Neural crest cell (in vitro differentiated cells): ENCODE measurements around the gene NME3. TPM values are rescaled to one million over a fixed set of nuclear protein-coding genes. Genes with fewer than 3 reads are reported as not detected.
A peak's percentile ranks its signal among the peaks of the same experiment; 100 is the strongest.

Source experiments
- DNase-seq: peaks from one replicate; pipeline ENCODE4 v3.0.0; 2021; ENCODE audit warnings: low read depth, mixed read lengths, low spot score
- H3K27ac Mint-ChIP-seq: one replicate; pipeline ENCODE4 v1.8.0; 2021; ENCODE audit warnings: mild to moderate bottlenecking, mixed read lengths; ENCODE audit not compliant: unreplicated experiment
- H3K27me3 Mint-ChIP-seq: 2 replicates; pipeline ENCODE4 v1.8.0; 2021; ENCODE audit warnings: low read depth, mild to moderate bottlenecking, mixed read lengths
- H3K36me3 Mint-ChIP-seq: 2 replicates; pipeline ENCODE4 v1.8.0; 2021; ENCODE audit warnings: low read depth, mild to moderate bottlenecking, mixed read lengths
- H3K4me1 Mint-ChIP-seq: 2 replicates; pipeline ENCODE4 v1.8.0; 2021; ENCODE audit warnings: mixed read lengths
- H3K4me3 Mint-ChIP-seq: one replicate; pipeline ENCODE4 v1.8.0; 2021; ENCODE audit warnings: mild to moderate bottlenecking, mixed read lengths
- H3K9me3 Mint-ChIP-seq: 2 replicates; pipeline ENCODE4 v1.8.0; 2021; ENCODE audit warnings: mixed read lengths
- CTCF ChIP-seq: fragments of 200-600 bp; sonication (generic); conservative IDR thresholded peaks from 2 replicates; pipeline ENCODE4 v1.5.0; 2021; ENCODE audit warnings: antibody characterized with exemption, mild to moderate bottlenecking
- microRNA-seq: library from miRNA; unstranded; fragments of <30 nt; microRNA quantifications from one replicate; pipeline ENCODE4, GENCODE V29; 2020
- total RNA-seq: library from RNA; stranded (reverse); gene quantifications from 2 replicates; pipeline ENCODE4 v1.2.1, GENCODE V29; 2021

NME3 gene
- total RNA-seq, 1 donor from 2014 or later = 35.0 TPM

- H3K36me3 Mint-ChIP-seq = peaks cover 5% of the 10 kb centered on the region
- H3K4me3 Mint-ChIP-seq = no peak overlapping the region
- no peaks in the 10 kb centered on the region for H3K9me3 Mint-ChIP-seq
- peak overlapping the region; percentile 3 for H3K27ac Mint-ChIP-seq
- H3K27me3 Mint-ChIP-seq = no peaks in the 10 kb centered on the region
- no peak for DNase-seq
- peaks cover 12% of the 10 kb centered on the region for H3K4me1 Mint-ChIP-seq
- no peak for TF ChIP-seq CTCF
Observed at GRCh38 chr16:1726661-1727502, 44.5 kb downstream of the NME3 start.

GRCh38 chr16:1724491-1724890 lies 46.9 kb downstream of the NME3 start:
- H3K36me3 Mint-ChIP-seq = peaks cover 5% of the 10 kb centered on the region
- no peaks in the 10 kb centered on the region for H3K9me3 Mint-ChIP-seq
- no peaks in the 10 kb centered on the region for H3K27me3 Mint-ChIP-seq
- no peak overlapping the region for H3K27ac Mint-ChIP-seq
- no peak for DNase-seq
- TF ChIP-seq CTCF = no peak
- H3K4me3 Mint-ChIP-seq = no peak overlapping the region
- H3K4me1 Mint-ChIP-seq = peaks cover 12% of the 10 kb centered on the region

- Mint-ChIP-seq H3K9me3 (no peaks in the 10 kb centered on the region), H3K27me3 (no peaks in the 10 kb centered on the region), H3K4me1 (peaks cover 12% of the 10 kb centered on the region), H3K4me3 (no peak overlapping the region), H3K36me3 (peaks cover 5% of the 10 kb centered on the region), H3K27ac (no peak overlapping the region)
- DNase-seq = peak; percentile 51
- TF ChIP-seq CTCF = peak; percentile 81
Observed at GRCh38 chr16:1723450-1724147, 47.7 kb downstream of the NME3 start.

- H3K4me1 Mint-ChIP-seq = peaks cover 12% of the 10 kb centered on the region
- no peaks in the 10 kb centered on the region for H3K36me3 Mint-ChIP-seq
- DNase-seq = no peak
- no peaks in the 10 kb centered on the region for H3K9me3 Mint-ChIP-seq
- no peak overlapping the region for H3K27ac Mint-ChIP-seq
- no peak overlapping the region for H3K4me3 Mint-ChIP-seq
- TF ChIP-seq CTCF = no peak
- H3K27me3 Mint-ChIP-seq = no peaks in the 10 kb centered on the region
Observed at GRCh38 chr16:1721372-1721771, 50.0 kb downstream of the NME3 start.

Small RNA genes within 50 kb of the gene (microRNA-seq; reads per million reads assigned to microRNA genes)
- gene MIR3177 = 24.3 reads per million, percentile 38 among the genes with 10 or more reads in this experiment

Other genes with a start within 250 kb of the NME3 start
- 0.98 and 1.3 TPM in 2 replicates for gene TMEM204, start 237.9 kb downstream of the NME3 start, total RNA-seq
- gene IFT140, start 159.5 kb downstream of the NME3 start, total RNA-seq = 43.3 and 45.8 TPM in 2 replicates
- gene CRAMP1, start 159.2 kb downstream of the NME3 start, total RNA-seq = 38.3 TPM in 2 replicates
- 247 and 261 TPM in 2 replicates for gene JPT2, start 93.3 kb downstream of the NME3 start, total RNA-seq
- 111 and 113 TPM in 2 replicates for gene MAPK8IP3, start 65.3 kb downstream of the NME3 start, total RNA-seq
- gene EME2, start 1.3 kb upstream of the NME3 start, total RNA-seq = 36.5 and 37.0 TPM in 2 replicates
- 135 and 141 TPM in 2 replicates for gene MRPS34, start 1.6 kb upstream of the NME3 start, total RNA-seq
- 23.1 and 23.8 TPM in 2 replicates for gene SPSB3, start 11.0 kb upstream of the NME3 start, total RNA-seq
- 71.0 and 73.8 TPM in 2 replicates for gene NUBP2, start 11.4 kb upstream of the NME3 start, total RNA-seq
- 0.14 TPM in 1 of 2 replicates, not detected in the other for gene IGFALS, start 22.2 kb upstream of the NME3 start, total RNA-seq
- 31.1 TPM in 2 replicates for gene HAGH, start 55.3 kb upstream of the NME3 start, total RNA-seq
- 27.2 and 28.0 TPM in 2 replicates for gene FAHD1, start 55.7 kb upstream of the NME3 start, total RNA-seq
- gene MEIOB, start 100.6 kb upstream of the NME3 start, total RNA-seq = not detected in 2 replicates
- not detected in 2 replicates for gene HS3ST6, start 146.9 kb upstream of the NME3 start, total RNA-seq
- gene MSRB1, start 171.7 kb upstream of the NME3 start, total RNA-seq = 29.8 and 30.5 TPM in 2 replicates
- not detected in 2 replicates for gene RPL3L, start 183.1 kb upstream of the NME3 start, total RNA-seq
- gene NDUFB10, start 188.0 kb upstream of the NME3 start, total RNA-seq = 128 TPM in 2 replicates
- 3,479 and 3,508 TPM in 2 replicates for gene RPS2, start 193.3 kb upstream of the NME3 start, total RNA-seq
- gene RNF151, start 195.3 kb upstream of the NME3 start, total RNA-seq = not detected in 2 replicates
- gene TBL3, start 200.5 kb upstream of the NME3 start, total RNA-seq = 39.5 and 39.6 TPM in 2 replicates
- gene NOXO1, start 209.9 kb upstream of the NME3 start, total RNA-seq = 0.63 and 0.75 TPM in 2 replicates
- gene GFER, start 212.7 kb upstream of the NME3 start, total RNA-seq = 42.5 and 43.3 TPM in 2 replicates
- gene SYNGR3, start 218.4 kb upstream of the NME3 start, total RNA-seq = 2.1 and 2.2 TPM in 2 replicates
- 55.7 and 62.5 TPM in 2 replicates for gene ZNF598, start 238.3 kb upstream of the NME3 start, total RNA-seq
- 0.82 and 1.3 TPM in 2 replicates for gene NPW, start 248.2 kb upstream of the NME3 start, total RNA-seq